NCI-H446 treated with DMSO at 0.1 percent for 48 hours (cell line): Measurements from ENCODE around the gene ZNF287.

Experiments
- DNase-seq: peaks from one replicate; lab custom pipeline; 2025; lab: John Stamatoyannopoulos, UW

The ZNF287 gene

GRCh38 chr17:16516594-16517051 is 52.4 kb downstream of the ZNF287 start:
- no peak for DNase-seq

GRCh38 chr17:16515933-16516332 is 53.1 kb downstream of the ZNF287 start:
- no peak for DNase-seq

- DNase-seq, result no peak
Observed at GRCh38 chr17:16513873-16514272, 55.1 kb downstream of the ZNF287 start.

GRCh38 chr17:16512011-16512410 is 57.0 kb downstream of the ZNF287 start:
- DNase-seq, result no peak

- DNase-seq, result no peak
Observed at GRCh38 chr17:16511593-16511992, 57.4 kb downstream of the ZNF287 start.

GRCh38 chr17:16507918-16508533 is 61.0 kb downstream of the ZNF287 start:
- DNase-seq, result no peak

- no peak for DNase-seq
Observed at GRCh38 chr17:16506188-16506587, 62.8 kb downstream of the ZNF287 start.

GRCh38 chr17:16504984-16505383 is 64.0 kb downstream of the ZNF287 start:
- DNase-seq, result no peak
